Lower leg skin (tissue), 4 donors: Measurements from ENCODE around the gene SPP2. TPM values are rescaled to one million over a fixed set of nuclear protein-coding genes. Genes with fewer than 3 reads are reported as not detected.

Experiments
- DNase-seq, 2 donors: peaks; one replicate each; pipeline ENCODE4 v3.0.0-alpha.2; 2019; ENCODE audit warnings: low spot score in 2 of 2
- H3K4me3 ChIP-seq: fragments of 200-600 bp; sonication (generic); 2 replicates; pipeline ENCODE4 v1.5.1; 2017; ENCODE audit warnings: mild to moderate bottlenecking, low read depth; ENCODE audit not compliant: poor library complexity, severe bottlenecking
- CTCF ChIP-seq, 3 donors: fragments of 450-650 bp; IDR thresholded peaks; one replicate each; pipeline ENCODE4 v1.5.1; 2016; ENCODE audit warnings: antibody characterized with exemption in 3 of 3, mild to moderate bottlenecking in 3 of 3, moderate library complexity in 2 of 3
- POLR2A ChIP-seq, 2 donors: fragments of 450-650 bp; IDR thresholded peaks; one replicate each; pipeline ENCODE4 v1.6.1; 2016 to 2017; ENCODE audit warnings: antibody characterized with exemption in 2 of 2, mild to moderate bottlenecking in 1 of 2, moderate library complexity in 1 of 2
- WGBS, 2 donors: methylation state at CpG; one replicate each; pipeline ENCODE4 v1.1.5; 2018; 5-methylcytosine and 5-hydroxymethylcytosine counted together
- intact Hi-C: fragments of 100-400 bp; cut with DNase I; formaldehyde crosslinking; loops from one replicate; pipeline ENCODE4 v1.15.0; 2023; ENCODE audit warnings: low total_unique reads
- total RNA-seq, 4 donors: library from RNA; depleted of rRNA; stranded (reverse); fragments of >200 nt; gene quantifications; one replicate each; pipeline ENCODE4 v1.1.0, GENCODE V29; 2016

The SPP2 gene
- total RNA-seq, 4 donors from 2014 or later: not detected

GRCh38 chr2:234102112-234102511, 51.6 kb downstream of the SPP2 start:
- 62 to 66% methylated on average over 3 of the region's 3 CpGs for WGBS, 2 donors
- H3K4me3 ChIP-seq: no peak overlapping the region
- intact Hi-C loops: no loop called here
- TF ChIP-seq POLR2A (IDR thresholded peaks at IDR 0.05) (no peak), CTCF (IDR thresholded peaks at IDR 0.05) (no peak)
- no peak for DNase-seq

GRCh38 chr2:234107861-234108260, 57.4 kb downstream of the SPP2 start:
- WGBS, 2 donors: 31 to 49% methylated on average over 1 of the region's 1 CpG
- no peak for DNase-seq
- no peak overlapping the region for H3K4me3 ChIP-seq
- intact Hi-C loops: no loop called here
- TF ChIP-seq POLR2A (IDR thresholded peaks at IDR 0.05): no peak
- no peak for TF ChIP-seq CTCF (IDR thresholded peaks at IDR 0.05)

- H3K4me3 ChIP-seq: no peak overlapping the region
- 82 to 86% methylated on average over 8 of the region's 8 CpGs for WGBS, 2 donors
- intact Hi-C loops: no loop called here
- DNase-seq: no peak
- TF ChIP-seq POLR2A (IDR thresholded peaks at IDR 0.05): no peak
- TF ChIP-seq CTCF (IDR thresholded peaks at IDR 0.05): no peak
These were observed 58.8 kb downstream of the SPP2 start for GRCh38 chr2:234109321-234109720.

- intact Hi-C loops: no loop called here
- H3K4me3 ChIP-seq: no peak overlapping the region
- TF ChIP-seq POLR2A (IDR thresholded peaks at IDR 0.05): no peak
- TF ChIP-seq CTCF (IDR thresholded peaks at IDR 0.05): no peak
- no peak for DNase-seq
These were observed 59.7 kb downstream of the SPP2 start for GRCh38 chr2:234110219-234110618.

- whole genome bisulfite sequencing, 2 donors: 37 to 52% methylated on average over 1 of the region's 1 CpG
- H3K4me3 ChIP-seq: no peak overlapping the region
- intact Hi-C loops: no loop called here
- TF ChIP-seq POLR2A (IDR thresholded peaks at IDR 0.05) (no peak), CTCF (IDR thresholded peaks at IDR 0.05) (no peak)
- no peak for DNase-seq
These were observed 61.0 kb downstream of the SPP2 start for GRCh38 chr2:234111523-234111922.

GRCh38 chr2:234116010-234116409, 65.5 kb downstream of the SPP2 start:
- intact Hi-C loops: no loop called here
- 54 to 56% methylated on average over 4 of the region's 4 CpGs for WGBS, 2 donors
- no peak for DNase-seq

More at GRCh38 chr2:234116010-234116409, 65.5 kb downstream of the SPP2 start:
- TF ChIP-seq CTCF (IDR thresholded peaks at IDR 0.05): no peak
- no peak for TF ChIP-seq POLR2A (IDR thresholded peaks at IDR 0.05)
- H3K4me3 ChIP-seq: no peak overlapping the region
